BJ (cell line): ENCODE results near the gene RASGRP2. TPM values are rescaled to one million over a fixed set of nuclear protein-coding genes. Genes with fewer than 3 reads are reported as not detected.

Experiments used
- CTCF ChIA-PET: fragments of 350-600 bp; formaldehyde crosslinking; extraction: SDS; loops from one replicate; lab custom pipeline; 2021; ENCODE audit warnings: antibody characterized with exemption, inconsistent platforms; lab: Yijun Ruan, JAX
- POLR2A ChIA-PET: fragments of 300-600 bp; sonication (Branson Sonifier 250); formaldehyde crosslinking; extraction: SDS; loops from one replicate; lab custom pipeline; 2021; ENCODE audit warnings: antibody characterized with exemption; lab: Charles Lee
- DNase-seq: peaks from one replicate; pipeline ENCODE4 v3.0.0-alpha.2; 2011; ENCODE audit warnings: low read depth
- H3K27me3 ChIP-seq: 2 replicates; pipeline ENCODE4 v1.6.0; 2011; ENCODE audit warnings: low read length; ENCODE audit not compliant: control insufficient read depth, insufficient read depth
- H3K36me3 ChIP-seq: 2 replicates; pipeline ENCODE4 v1.5.1; 2011; ENCODE audit warnings: low read length; ENCODE audit not compliant: control insufficient read depth, insufficient read depth
- H3K4me3 ChIP-seq: 2 replicates; pipeline ENCODE4 v1.5.1; 2011; ENCODE audit warnings: low read depth, mild to moderate bottlenecking, control low read depth, low read length
- polyA plus RNA-seq: library from polyadenylated mRNA; depleted of rRNA; stranded (reverse); fragments of >200 nt; gene quantifications from 2 replicates; pipeline ENCODE4 v1.2.3, GENCODE V29; 2011
- TF ChIP-seq, protein P1 (sequence below): IDR thresholded peaks from 2 replicates; pipeline ENCODE4 v1.5.1; 2011; ENCODE audit warnings: low read depth, mild to moderate bottlenecking, control low read depth, inconsistent platforms, low read length, moderate library complexity; ENCODE audit not compliant: insufficient read depth

Gene RASGRP2
- polyA plus RNA-seq, 1 experiment: 5.3 TPM

DNA sequence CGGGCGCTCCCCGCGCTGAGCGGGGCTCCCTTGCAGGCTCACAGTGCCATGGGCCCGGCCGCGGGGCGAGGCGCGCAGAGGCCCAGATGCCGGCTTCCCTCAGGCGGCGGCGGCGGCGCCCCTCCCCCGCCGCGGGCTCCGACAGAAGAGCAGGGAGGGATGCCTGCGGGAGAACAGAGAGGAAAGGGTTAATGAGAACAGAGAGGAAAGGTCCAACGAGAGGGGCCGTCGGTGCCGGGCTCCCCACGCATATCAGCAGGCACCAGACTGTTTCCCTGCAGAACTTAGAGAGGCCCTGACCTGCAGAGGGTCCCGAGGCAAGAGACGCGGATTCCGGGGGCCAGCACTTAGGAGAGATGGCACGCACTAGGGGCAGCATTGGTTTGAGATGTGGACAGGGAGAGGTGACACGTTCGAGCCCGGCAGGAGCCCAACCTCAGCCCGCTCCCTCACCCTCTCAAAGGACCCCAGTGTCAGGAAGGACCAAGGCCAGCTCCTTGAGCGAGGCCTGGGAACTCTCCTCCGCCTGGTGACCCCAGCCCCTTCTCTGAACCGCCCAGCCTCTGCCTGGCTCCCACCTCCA, 30.1 kb downstream of the RASGRP2 start:
- ChIA-PET POLR2A (no interaction called here), CTCF (no interaction called here)
- H3K27me3 ChIP-seq: peaks cover 53% of the 10 kb centered on the region
- H3K4me3 ChIP-seq: no peak overlapping the region
- no peaks in the 10 kb centered on the region for H3K36me3 ChIP-seq
- TF ChIP-seq, protein P1, sequence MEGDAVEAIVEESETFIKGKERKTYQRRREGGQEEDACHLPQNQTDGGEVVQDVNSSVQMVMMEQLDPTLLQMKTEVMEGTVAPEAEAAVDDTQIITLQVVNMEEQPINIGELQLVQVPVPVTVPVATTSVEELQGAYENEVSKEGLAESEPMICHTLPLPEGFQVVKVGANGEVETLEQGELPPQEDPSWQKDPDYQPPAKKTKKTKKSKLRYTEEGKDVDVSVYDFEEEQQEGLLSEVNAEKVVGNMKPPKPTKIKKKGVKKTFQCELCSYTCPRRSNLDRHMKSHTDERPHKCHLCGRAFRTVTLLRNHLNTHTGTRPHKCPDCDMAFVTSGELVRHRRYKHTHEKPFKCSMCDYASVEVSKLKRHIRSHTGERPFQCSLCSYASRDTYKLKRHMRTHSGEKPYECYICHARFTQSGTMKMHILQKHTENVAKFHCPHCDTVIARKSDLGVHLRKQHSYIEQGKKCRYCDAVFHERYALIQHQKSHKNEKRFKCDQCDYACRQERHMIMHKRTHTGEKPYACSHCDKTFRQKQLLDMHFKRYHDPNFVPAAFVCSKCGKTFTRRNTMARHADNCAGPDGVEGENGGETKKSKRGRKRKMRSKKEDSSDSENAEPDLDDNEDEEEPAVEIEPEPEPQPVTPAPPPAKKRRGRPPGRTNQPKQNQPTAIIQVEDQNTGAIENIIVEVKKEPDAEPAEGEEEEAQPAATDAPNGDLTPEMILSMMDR: no peak
- no peak for DNase-seq

DNA sequence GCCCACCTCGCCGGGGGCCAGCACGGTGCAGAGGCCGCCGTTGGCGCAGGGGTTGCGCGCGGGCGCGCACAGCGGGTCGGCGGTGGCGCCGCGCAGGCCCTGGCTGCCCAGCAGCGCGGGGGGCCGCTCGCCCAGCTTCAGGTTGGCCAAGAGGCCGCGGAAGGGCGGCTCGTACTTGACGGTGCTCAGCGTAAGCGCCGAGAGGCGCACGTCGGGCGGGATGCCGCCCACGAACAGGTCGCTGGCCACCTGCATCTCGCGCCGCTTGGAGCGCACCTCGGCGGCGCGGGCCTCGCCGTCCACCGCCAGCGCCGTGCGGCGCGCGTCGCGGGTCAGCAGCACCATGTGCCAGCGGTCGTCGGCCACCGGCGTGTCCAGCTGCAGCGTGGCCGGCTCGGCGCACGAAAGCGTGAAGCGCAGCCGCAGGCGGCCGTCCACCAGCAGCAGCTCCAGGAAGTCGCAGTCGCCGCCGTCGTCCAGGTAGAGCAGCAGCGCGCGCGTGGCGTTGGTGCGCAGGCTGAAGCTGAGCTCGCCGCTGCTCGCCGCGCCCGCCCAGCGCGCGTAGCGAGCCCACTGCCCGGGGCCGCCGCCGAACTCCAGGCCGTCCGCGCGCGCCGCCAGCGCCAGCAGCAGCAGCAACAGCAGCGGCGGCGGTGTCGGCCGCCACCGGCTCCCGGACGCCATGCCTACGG, 30.8 kb downstream of the RASGRP2 start:
- Histone ChIP-seq H3K27me3 (peaks cover 48% of the 10 kb centered on the region), H3K36me3 (no peaks in the 10 kb centered on the region), H3K4me3 (no peak overlapping the region)
- TF ChIP-seq, protein P1: no peak
- ChIA-PET CTCF (no interaction called here), POLR2A (no interaction called here)
- no peak for DNase-seq

DNA sequence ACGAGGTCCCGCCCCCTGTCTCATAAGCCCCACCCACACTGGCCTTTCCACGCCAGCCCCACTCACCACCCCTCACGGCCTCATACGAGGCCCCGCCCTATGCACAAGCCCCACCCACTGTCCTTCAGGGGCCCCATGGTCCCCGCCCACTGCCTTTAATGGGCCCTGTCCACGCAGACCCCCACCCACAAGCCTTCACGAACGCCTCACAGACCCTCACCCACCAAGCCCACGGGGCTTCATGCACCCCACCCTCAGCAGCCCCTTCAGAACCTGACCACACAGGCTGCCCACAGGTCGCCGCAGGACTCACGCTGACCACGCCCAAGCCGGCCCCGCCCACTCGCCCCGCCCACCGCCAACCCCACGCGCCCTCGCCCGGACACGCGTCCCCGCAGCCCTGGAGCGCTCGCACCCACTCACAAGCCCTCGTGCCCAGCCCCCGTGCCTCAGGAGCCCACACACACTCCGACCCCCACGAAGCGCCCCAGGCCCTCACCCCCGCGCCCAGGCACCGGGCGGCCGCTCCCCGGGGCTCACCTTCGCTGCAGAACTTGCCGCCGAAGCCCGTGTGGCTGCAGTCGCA, 31.4 kb downstream of the RASGRP2 start:
- Histone ChIP-seq H3K36me3 (no peaks in the 10 kb centered on the region), H3K27me3 (peaks cover 44% of the 10 kb centered on the region), H3K4me3 (no peak overlapping the region)
- CTCF ChIA-PET: no interaction called here
- TF ChIP-seq, protein P1: no peak
- POLR2A ChIA-PET: no interaction called here
- no peak for DNase-seq

DNA sequence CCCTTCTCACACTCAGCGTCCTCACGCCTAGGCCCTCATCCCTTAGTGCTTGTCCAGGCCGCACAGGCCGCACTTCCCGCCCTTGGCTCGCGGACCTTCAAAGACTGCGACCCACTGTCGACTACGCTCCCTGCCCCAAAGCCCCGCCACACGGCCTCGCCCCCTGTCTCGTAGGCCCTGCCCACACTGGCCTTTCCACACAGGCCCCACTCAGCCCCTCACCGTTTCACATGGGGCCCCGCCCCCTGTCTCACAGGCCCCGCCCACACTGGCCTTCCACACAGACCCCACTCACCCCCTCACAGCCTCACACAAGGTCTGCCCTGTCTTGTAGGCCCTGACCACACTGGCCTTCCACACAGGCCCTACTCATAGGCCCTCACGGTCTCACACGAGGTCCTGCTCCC, 32.0 kb downstream of the RASGRP2 start:
- CTCF ChIA-PET: no interaction called here
- no peaks in the 10 kb centered on the region for H3K36me3 ChIP-seq
- DNase-seq: no peak
- peaks cover 38% of the 10 kb centered on the region for H3K27me3 ChIP-seq
- POLR2A ChIA-PET: no interaction called here
- TF ChIP-seq, protein P1: no peak
- H3K4me3 ChIP-seq: no peak overlapping the region

DNA sequence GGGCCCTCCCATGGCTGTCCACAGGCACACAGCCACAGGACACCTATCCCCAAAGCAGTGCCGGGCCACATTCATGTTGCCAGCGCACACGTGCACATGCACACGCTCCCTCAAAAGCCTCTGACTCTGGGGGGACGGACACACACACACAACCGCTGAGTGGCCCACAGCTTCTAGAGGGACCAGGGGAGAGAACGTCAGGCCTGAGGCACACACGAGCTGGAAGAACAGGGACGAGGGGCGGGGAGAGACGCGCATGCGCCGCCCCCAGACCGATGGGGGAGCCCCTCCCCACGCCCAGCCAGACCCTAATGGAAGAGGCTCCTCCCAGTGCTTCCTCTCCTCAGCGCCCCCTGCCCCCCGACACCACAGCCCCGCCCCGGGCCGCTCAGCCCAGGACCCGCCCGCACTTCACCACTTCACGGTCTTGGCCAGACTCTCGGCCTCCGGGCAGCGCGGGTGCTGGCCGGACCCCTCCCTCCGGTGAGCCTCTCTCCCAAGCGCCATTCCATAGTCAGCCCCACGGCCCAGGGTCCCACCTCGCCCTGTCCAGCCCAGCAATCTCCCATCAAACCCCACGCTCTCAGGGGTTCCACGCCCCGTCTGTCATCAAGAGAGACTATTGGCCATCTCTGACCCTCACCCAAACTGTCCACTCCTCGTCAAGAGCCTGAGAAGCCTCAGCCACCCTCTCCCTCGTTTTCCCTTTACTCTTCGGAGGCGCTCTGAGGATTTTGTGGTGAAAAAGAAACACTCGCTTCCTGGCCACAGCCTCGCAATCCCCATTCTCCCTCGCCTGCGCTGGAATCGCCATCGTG, 32.6 kb downstream of the RASGRP2 start:
- TF ChIP-seq, protein P1: no peak
- no peak for DNase-seq
- Histone ChIP-seq H3K4me3 (no peak overlapping the region), H3K36me3 (no peaks in the 10 kb centered on the region), H3K27me3 (peaks cover 33% of the 10 kb centered on the region)
- ChIA-PET POLR2A (no interaction called here), CTCF (interaction anchor here (1.0 to 1.4 kb wide), 2 partner anchors 23 to 60 kb away, joined by 3 read pairs; no protein-coding TSS in a partner anchor)
